ENCODE data around the gene STARD7.

DNA sequence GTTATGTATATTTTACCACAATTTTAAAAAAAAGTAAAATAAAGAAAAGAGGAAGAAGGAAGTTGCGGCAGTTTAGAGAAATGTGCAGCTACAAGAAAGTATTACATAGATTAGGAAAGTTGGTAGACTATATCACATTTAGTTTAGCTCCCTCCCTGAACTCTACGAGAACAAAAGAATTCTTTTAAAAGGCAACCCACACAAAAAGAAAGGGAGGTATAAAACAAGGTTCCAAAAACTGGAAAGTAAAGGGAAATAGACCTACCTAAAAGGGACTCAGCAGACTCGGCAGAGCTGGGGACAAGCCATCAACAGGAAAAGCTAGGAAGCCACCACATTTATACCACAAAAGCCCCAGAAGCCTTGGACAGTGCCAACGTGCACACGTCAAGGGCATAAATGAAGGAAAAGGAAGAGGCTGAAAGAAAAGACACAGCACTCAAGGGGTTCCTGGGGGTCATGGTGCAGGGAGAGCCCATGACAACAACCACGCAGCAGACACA is 48.0 kb upstream of the STARD7 start:
- TF ChIP-seq CTCF (IDR thresholded peaks at IDR 0.05) (no peak), POLR2A (IDR thresholded peaks at IDR 0.05) (no peak)

Data from right lobe of liver (tissue), 4 donors.